Activated CD8-positive, alpha-beta memory T cell treated with anti-CD3 and anti-CD28 coated beads, Interleukin-2, amount 10 ng/mL, durations not matched to agents 7 days and 5 days (primary cell): ENCODE results near the gene MARCKSL1. TPM values are rescaled to one million over a fixed set of nuclear protein-coding genes. Genes with fewer than 3 reads are reported as not detected.

Source experiments
- ATAC-seq: fragments of 150-1000 bp; cut with Tn5 transposase; one replicate; pipeline ENCODE4 v1.10.0; 2021; ENCODE audit warnings: moderate library complexity
- CTCF ChIA-PET: fragments of 350-600 bp; sonication (Branson Sonifier 250); formaldehyde crosslinking; loops from one replicate; lab custom pipeline; 2021; ENCODE audit warnings: antibody characterized with exemption; lab: Charles Lee
- DNase-seq: peaks from one replicate; pipeline ENCODE4 v3.0.0-alpha.2; 2020
- H3K27ac Mint-ChIP-seq: one replicate; pipeline ENCODE4 v1.8.0; 2021; ENCODE audit warnings: mild to moderate bottlenecking, mixed read lengths
- H3K27me3 Mint-ChIP-seq: one replicate; pipeline ENCODE4 v1.8.0; 2021; ENCODE audit warnings: mixed read lengths
- H3K36me3 Mint-ChIP-seq: one replicate; pipeline ENCODE4 v1.8.0; 2021; ENCODE audit warnings: mild to moderate bottlenecking, mixed read lengths
- H3K4me1 Mint-ChIP-seq: one replicate; pipeline ENCODE4 v1.8.0; 2021; ENCODE audit warnings: mixed read lengths
- H3K4me3 Mint-ChIP-seq: one replicate; pipeline ENCODE4 v1.8.0; 2021; ENCODE audit warnings: mild to moderate bottlenecking, moderate library complexity, mixed read lengths
- H3K9me3 Mint-ChIP-seq: one replicate; pipeline ENCODE4 v1.8.0; 2022; ENCODE audit warnings: low read depth, mixed read lengths
- total RNA-seq, 2 experiments: library from RNA; stranded (reverse); gene quantifications; one replicate each; pipeline ENCODE4 v1.2.3, GENCODE V29; 2021

MARCKSL1 gene
- total RNA-seq, 2 experiments from 2014 or later: 11.2 to 11.8 TPM

DNA sequence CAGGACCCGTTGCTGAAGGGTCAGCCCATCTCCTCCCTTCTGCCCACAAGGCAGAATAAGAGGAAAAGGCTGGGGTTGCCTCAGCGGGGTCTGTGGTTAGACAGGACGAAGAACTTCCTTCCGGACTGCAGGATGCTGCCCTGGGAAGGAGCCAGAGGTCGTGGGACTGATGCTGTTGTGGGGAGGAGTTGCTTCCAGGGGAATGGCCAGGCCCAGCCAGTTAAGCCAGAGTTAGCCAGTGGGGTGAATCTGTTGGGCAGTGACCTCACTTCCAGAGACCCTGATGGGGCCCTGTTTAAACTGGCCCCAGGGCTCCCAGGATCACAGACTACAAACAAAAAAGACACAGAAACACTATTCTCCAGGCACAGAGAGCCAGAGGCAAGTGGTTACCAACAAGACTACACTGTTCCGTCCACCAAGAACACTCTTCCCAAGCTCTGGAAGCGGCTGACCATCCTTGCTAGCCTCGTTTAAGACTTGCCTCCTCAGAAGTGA, 13.2 kb upstream of the MARCKSL1 start:
- H3K4me1 Mint-ChIP-seq: peaks cover 39% of the 10 kb centered on the region
- no peak overlapping the region for H3K4me3 Mint-ChIP-seq

DNA sequence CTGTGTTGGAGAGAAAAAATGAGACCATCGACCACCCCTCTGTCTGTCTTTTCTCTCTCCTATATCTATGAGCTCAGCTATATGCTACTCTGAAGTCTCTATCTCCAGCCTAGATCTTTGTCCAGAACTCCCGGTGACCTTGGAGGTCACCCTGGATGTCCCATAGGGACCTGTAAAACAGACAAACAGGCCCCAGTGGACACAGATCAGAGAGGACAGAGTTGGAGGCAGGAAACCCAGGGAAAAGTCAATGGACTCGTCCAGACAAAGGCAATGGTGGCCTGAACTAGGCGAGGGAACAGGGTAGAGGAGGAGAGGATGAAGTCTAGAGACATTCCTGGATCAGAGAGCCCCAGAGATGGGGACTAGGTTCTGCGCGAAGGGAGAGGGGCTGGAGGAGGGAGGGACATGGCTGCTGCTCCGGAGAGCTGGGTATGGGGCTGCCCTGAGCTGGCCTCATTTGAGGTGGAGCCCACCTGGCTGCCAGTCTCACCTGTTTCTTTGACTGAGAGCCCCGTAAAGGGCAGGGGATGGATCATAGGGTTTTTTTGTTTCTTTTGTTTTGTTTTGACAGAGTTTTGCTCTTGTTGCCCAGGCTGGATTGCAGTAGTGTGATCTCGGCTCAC, 10.6 kb upstream of the MARCKSL1 start:
- H3K9me3 Mint-ChIP-seq: no peaks in the 10 kb centered on the region
- H3K27ac Mint-ChIP-seq: no peak overlapping the region
- CTCF ChIA-PET: no interaction called here
- H3K4me1 Mint-ChIP-seq: peaks cover 38% of the 10 kb centered on the region
- no peaks in the 10 kb centered on the region for H3K36me3 Mint-ChIP-seq
- ATAC-seq (no peak), DNase-seq (no peak)
- H3K27me3 Mint-ChIP-seq: no peaks in the 10 kb centered on the region
- H3K4me3 Mint-ChIP-seq: no peak overlapping the region

More for the DNA sequence above, 13.2 kb upstream of the MARCKSL1 start:
- CTCF ChIA-PET: no interaction called here
- Mint-ChIP-seq H3K27ac (no peak overlapping the region), H3K36me3 (no peaks in the 10 kb centered on the region), H3K9me3 (no peaks in the 10 kb centered on the region), H3K27me3 (no peaks in the 10 kb centered on the region)
- ATAC-seq (no peak), DNase-seq (no peak)

DNA sequence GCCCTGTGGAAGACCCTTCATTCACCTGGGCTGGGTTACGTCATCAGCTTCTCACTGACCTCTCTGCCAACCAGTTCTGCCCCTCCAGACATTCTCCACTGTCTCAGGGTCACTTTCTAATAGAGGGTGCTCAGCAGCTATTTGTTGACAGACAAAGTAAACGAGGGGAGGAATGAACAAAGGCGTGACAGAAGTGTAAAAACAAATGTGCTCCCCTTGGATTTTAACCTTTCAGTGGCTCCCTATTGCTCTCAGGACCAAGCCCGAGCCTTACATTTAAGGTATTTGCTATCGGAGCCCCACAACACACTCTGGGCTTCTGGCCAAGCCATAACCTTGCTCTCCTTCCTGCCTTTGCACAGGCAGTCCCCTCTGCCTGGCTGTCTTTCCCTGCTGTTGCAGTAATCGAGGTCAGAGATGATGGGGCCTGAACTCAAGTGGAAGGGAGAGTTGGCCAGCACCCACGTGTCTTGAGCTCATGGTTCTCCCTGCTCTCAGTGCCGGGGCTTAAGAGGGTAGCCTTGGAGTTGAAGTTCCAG, 9.3 kb upstream of the MARCKSL1 start:
- Mint-ChIP-seq H3K36me3 (no peaks in the 10 kb centered on the region), H3K27ac (no peak overlapping the region), H3K4me1 (peaks cover 34% of the 10 kb centered on the region), H3K4me3 (no peak overlapping the region), H3K9me3 (no peaks in the 10 kb centered on the region), H3K27me3 (no peaks in the 10 kb centered on the region)
- DNase-seq: no peak
- CTCF ChIA-PET: interaction anchor here (1.2 to 1.9 kb wide), 4 partner anchors 10 to 27 kb away, joined by 3 to 11 read pairs (median 4); partner anchors contain the start of gene MARCKSL1
- no peak for ATAC-seq

DNA sequence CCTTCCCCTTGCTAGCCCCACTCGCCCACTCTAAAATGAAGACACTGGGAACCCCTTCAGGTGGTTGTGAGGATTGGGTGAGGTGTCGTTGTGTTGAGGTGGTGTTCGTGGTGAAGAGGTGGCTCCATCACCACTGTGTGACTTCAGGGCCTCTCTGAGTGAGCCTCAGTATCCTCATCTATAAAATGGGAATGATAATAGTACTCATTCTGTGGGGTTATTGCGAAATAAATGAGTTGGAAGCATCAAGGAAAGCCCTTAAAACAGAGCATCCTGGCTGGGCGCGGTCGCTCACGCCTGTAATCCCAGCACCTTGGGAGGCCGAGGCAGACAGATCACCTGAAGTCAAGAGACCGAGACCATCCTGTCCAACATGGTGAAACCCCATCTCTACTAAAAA, 6.7 kb upstream of the MARCKSL1 start:
- Mint-ChIP-seq H3K4me1 (peaks cover 24% of the 10 kb centered on the region), H3K9me3 (no peaks in the 10 kb centered on the region), H3K27me3 (no peaks in the 10 kb centered on the region), H3K36me3 (no peaks in the 10 kb centered on the region), H3K4me3 (no peak overlapping the region), H3K27ac (no peak overlapping the region)
- CTCF ChIA-PET: interaction anchor here (1.1 to 1.9 kb wide), 2 partner anchors 16 to 29 kb away, joined by 3 to 4 read pairs; no protein-coding TSS in a partner anchor
- DNase-seq: no peak
- peak; percentile 6 for ATAC-seq

DNA sequence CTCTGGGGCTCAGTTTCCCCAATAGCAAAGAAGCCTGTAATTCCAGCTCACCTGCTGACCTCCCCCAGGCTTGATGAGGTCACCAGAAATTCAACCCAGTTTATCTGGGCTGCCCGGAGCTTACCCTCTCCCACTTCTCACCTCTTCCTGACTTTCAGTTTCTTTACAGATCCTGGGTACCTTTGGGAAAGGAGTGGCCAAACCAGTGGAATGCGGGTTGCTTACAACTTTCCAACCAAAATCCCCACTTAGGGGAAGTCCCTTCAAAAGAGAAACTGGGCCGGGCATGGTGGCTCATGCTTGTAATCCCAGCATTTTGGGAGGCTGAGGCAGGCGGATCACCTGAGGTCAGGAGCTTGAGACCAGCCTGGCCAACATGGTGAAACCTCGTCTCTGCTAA, 5.9 kb upstream of the MARCKSL1 start:
- Mint-ChIP-seq H3K9me3 (no peaks in the 10 kb centered on the region), H3K27ac (no peak overlapping the region), H3K4me1 (peaks cover 31% of the 10 kb centered on the region), H3K36me3 (no peaks in the 10 kb centered on the region), H3K4me3 (no peak overlapping the region), H3K27me3 (no peaks in the 10 kb centered on the region)
- no peak for DNase-seq
- ATAC-seq: no peak
- CTCF ChIA-PET: interaction anchor here (1.1 to 1.9 kb wide), 4 partner anchors 9 to 30 kb away, joined by 3 to 4 read pairs (median 4); no protein-coding TSS in a partner anchor

DNA sequence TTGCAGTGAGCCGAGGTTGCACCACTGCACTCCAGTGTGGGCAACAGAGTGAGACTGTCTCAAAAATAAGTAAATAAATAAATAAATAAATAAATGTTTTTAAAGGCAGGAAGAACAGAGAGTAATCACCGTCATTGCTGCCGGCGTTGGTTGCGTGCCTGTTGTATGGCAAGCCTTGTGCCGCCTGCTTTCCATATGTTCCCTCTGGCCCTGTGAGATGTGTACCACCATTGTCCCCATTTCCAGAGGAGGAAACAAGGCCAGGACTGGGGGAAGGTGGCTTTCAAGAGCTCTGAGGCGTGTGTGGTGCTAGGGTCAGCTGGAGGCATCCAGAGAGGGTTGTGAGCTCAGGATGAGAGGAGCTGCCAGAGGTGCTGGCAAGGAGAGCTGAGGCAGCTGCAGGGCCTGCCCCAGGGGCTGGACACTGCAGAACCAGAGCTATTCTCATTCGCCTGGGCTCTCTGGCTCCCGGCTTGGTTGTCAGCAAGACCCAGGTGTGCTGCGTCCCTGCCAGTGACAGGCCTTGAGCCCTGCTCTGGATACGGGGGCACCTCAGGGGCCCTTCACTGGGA, 5.2 kb upstream of the MARCKSL1 start:
- peaks cover 37% of the 10 kb centered on the region for H3K4me1 Mint-ChIP-seq
- no peak overlapping the region for H3K4me3 Mint-ChIP-seq
- no peaks in the 10 kb centered on the region for H3K36me3 Mint-ChIP-seq
- DNase-seq: no peak
- H3K27me3 Mint-ChIP-seq: no peaks in the 10 kb centered on the region
- H3K9me3 Mint-ChIP-seq: no peaks in the 10 kb centered on the region
- CTCF ChIA-PET: interaction anchor here (1.1 to 1.4 kb wide), 2 partner anchors 10 to 31 kb away, joined by 3 to 4 read pairs; no protein-coding TSS in a partner anchor
- no peak for ATAC-seq
- H3K27ac Mint-ChIP-seq: no peak overlapping the region

DNA sequence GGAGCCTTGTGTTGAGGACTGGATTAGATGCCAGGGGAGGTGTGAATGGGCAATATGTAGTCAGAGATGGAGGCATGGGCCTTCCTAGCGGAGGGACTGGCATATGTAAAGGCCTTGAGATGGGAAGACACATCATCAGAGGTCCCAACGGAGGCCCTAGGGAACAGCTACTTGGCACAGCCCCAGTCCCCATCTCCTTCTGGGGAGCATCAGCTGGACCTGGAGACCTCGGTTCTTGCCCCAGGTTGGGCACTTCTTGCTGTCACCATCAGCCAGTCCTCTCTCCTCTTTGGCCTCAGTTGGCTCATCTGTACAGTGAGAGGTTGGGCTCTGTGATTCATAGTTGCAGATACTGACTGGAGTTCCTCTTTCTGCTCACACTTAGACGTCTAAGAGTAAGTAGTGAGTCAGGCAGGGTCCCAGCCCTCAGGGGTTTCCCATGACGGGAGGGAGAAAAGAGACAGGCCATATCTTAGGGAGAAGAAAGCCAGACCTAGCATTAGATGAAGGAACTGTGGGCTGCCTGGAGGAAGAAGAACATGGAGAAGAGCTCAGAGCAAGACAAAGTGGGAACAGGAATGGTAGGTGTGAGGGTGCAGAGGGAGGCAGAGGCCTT, 3.4 kb upstream of the MARCKSL1 start:
- no peak overlapping the region for H3K27ac Mint-ChIP-seq
- no peak overlapping the region for H3K4me3 Mint-ChIP-seq
- H3K4me1 Mint-ChIP-seq: peaks cover 38% of the 10 kb centered on the region
- DNase-seq (no peak), ATAC-seq (no peak)
- H3K27me3 Mint-ChIP-seq: no peaks in the 10 kb centered on the region
- no peaks in the 10 kb centered on the region for H3K36me3 Mint-ChIP-seq
- H3K9me3 Mint-ChIP-seq: no peaks in the 10 kb centered on the region
- CTCF ChIA-PET: no interaction called here

DNA sequence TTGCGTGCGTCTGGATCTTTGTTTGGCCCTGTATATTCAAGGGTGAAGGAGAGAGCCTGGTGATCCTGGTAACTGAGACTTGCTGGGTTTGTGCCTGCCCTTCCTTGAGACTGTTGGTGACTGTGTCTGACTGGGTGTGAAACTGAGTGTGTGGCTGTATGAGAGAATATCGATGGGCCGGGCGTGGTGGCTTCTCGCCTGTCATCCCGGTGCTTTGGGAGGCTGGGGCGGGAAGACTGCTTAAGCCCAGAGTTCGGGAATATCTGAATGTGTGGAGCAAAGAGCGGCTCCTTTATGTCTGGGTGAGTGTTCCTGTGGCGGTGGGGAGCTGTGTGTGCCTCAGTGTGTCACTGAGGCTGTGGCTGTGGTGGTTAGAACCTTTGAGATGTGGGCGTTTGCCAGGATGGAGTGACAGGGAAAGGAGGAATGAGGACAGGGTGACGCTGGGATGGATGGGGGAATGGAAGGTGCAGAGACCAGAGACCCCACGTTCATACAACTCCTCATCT, 2.7 kb upstream of the MARCKSL1 start:
- H3K9me3 Mint-ChIP-seq: no peaks in the 10 kb centered on the region
- CTCF ChIA-PET: no interaction called here
- peaks cover 39% of the 10 kb centered on the region for H3K4me1 Mint-ChIP-seq
- H3K27me3 Mint-ChIP-seq: no peaks in the 10 kb centered on the region
- DNase-seq (no peak), ATAC-seq (no peak)
- H3K27ac Mint-ChIP-seq: no peak overlapping the region
- H3K4me3 Mint-ChIP-seq: no peak overlapping the region
- H3K36me3 Mint-ChIP-seq: peaks cover under 1% of the 10 kb centered on the region

DNA sequence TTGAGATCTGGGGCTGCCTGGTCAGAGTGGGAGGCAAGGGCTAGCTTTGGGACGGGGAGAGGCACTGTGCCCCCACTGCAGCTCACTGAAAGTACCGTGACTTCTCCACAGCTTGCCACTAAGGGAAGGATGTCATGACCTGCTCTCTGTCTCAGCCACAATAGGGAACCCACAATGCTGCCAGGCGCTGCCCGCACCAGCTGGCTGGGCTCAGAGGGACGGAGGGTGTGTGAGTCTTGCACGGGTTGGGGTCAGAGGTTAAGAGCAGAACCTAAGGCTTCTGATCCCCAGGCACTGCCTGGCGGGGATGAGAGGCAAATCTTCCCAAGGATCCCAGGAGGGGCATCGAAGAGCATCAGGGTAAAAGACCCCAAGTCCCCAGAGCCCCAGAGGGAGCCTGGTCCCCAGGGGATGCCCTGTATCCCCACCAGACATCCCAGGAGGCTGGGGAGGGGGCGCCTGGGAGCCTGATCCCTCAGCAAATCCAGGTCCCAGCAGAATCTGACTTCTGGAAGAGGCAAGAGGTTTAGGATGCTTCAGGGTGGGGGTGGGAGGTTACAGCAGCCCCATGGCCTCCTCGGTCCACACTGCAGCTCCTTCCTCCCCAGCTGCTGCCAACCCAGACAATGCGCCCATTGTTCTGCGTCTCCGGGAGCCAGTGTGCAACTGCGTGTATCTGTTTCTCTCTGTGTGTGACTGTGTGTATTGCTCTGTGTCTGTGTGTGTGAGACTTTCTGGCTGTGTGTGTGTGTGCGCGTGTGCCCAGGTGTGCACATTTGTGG, 2.0 kb upstream of the MARCKSL1 start:
- no peak overlapping the region for H3K4me3 Mint-ChIP-seq
- H3K36me3 Mint-ChIP-seq: peaks cover 4% of the 10 kb centered on the region
- H3K4me1 Mint-ChIP-seq: peaks cover 42% of the 10 kb centered on the region
- ATAC-seq: no peak
- peak; percentile 66 for DNase-seq
- peak overlapping the region; percentile 3 for H3K27ac Mint-ChIP-seq
- CTCF ChIA-PET: interaction anchor here (0.7 to 4.6 kb wide), 5 partner anchors 13 to 122 kb away, joined by 3 to 27 read pairs (median 3); partner anchors contain the start of gene BSDC1
- no peaks in the 10 kb centered on the region for H3K9me3 Mint-ChIP-seq
- no peaks in the 10 kb centered on the region for H3K27me3 Mint-ChIP-seq

DNA sequence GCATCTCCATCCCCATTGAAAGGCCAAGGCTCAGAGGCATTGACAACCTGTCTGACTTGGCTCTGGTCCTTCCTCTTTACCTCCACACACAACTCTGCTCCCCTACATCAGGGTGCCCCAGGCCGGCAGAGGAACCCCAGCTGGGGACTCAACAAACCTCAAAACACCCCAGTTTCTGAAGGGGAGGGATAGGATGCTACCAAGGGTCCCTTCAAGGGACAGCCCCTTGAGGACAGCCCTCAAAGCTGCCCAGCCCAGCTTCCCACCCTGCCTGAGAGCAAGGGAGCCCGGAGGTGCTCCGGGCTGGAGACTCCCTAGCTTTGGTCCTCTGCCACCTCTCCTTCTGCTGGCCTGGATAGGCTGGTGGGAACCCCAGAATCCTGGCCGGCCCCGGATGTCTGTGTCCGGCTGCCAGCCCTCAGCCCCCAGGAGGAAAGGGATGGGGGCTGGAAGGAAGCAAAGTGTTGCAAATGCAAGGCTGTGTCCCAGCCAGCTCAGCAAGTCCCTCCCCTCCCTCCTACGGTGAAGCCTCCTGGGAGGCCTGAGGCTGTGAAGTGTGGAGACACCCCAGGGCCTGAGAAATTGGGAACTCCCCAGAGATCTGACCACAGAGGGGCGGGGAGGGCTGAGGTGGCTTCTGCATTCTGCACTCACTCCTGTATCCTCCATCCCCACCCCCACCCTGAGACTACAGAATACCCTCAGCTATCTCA, 1.1 kb upstream of the MARCKSL1 start:
- CTCF ChIA-PET: interaction anchor here (0.7 to 4.6 kb wide), 8 partner anchors 14 to 122 kb away, joined by 3 to 27 read pairs (median 6); partner anchors contain the start of genes BSDC1 and HDAC1
- Mint-ChIP-seq H3K27me3 (no peaks in the 10 kb centered on the region), H3K9me3 (no peaks in the 10 kb centered on the region), H3K27ac (no peak overlapping the region), H3K4me1 (peaks cover 37% of the 10 kb centered on the region), H3K4me3 (no peak overlapping the region), H3K36me3 (peaks cover 7% of the 10 kb centered on the region)
- DNase-seq: peak; percentile 68
- ATAC-seq: peak; percentile 7

DNA sequence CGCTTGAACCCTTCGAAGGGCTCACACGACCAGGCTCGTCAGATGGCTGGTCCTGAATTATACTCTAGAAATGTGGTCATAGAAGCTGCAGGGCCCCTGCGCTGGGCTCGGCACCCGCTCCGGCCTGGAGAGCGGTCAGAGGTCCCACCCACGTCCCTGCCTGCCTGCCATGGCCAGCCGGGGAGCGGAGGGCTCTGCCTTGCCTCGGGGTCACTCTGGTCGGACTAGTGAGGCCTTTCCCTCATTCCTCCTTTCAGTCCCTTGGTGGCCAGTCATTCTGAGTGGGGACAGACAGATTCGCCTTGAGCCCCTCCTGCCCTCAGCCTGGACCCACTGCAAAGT, 529 bp upstream of the MARCKSL1 start:
- CTCF ChIA-PET: interaction anchor here (0.8 to 4.6 kb wide), 10 partner anchors 8 to 323 kb away, joined by 3 to 27 read pairs (median 8); partner anchors contain the start of genes HDAC1 and KHDRBS1
- no peak overlapping the region for H3K4me3 Mint-ChIP-seq
- H3K27me3 Mint-ChIP-seq: no peaks in the 10 kb centered on the region
- H3K9me3 Mint-ChIP-seq: no peaks in the 10 kb centered on the region
- H3K36me3 Mint-ChIP-seq: peaks cover 13% of the 10 kb centered on the region
- H3K27ac Mint-ChIP-seq: no peak overlapping the region
- ATAC-seq: no peak
- H3K4me1 Mint-ChIP-seq: peaks cover 36% of the 10 kb centered on the region
- no peak for DNase-seq

DNA sequence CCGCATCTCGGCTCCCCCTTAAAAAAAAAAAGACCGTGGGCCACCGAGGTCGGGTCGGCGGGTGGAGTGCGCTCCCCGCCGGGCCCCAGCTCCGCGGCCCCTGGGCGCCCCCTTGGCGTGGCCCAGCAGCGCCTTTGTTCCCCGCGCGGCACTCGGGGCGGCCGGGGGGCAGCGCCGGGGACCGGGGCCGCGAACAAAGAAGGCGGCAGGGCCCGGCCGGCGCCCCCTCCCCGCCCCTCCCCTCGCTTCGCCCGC, 571 bp downstream of the MARCKSL1 start:
- H3K36me3 Mint-ChIP-seq: peaks cover 22% of the 10 kb centered on the region
- H3K4me1 Mint-ChIP-seq: peaks cover 34% of the 10 kb centered on the region
- no peaks in the 10 kb centered on the region for H3K9me3 Mint-ChIP-seq
- ATAC-seq (peak; percentile 34), DNase-seq (no peak)
- CTCF ChIA-PET: interaction anchor here (0.7 to 4.6 kb wide), 14 partner anchors 9 to 322 kb away, joined by 3 to 27 read pairs (median 5); partner anchors contain the start of genes HDAC1, KHDRBS1 and ZBTB8OS
- no peak overlapping the region for H3K27ac Mint-ChIP-seq
- no peaks in the 10 kb centered on the region for H3K27me3 Mint-ChIP-seq
- no peak overlapping the region for H3K4me3 Mint-ChIP-seq
